ENCODE measurements around the gene LAYN.

GRCh38 chr11:111575740-111576139, 35.2 kb downstream of the LAYN start:
- TF ChIP-seq TAF1 (IDR thresholded peaks at IDR 0.05; ENCODE audit: borderline replicate concordance, low read depth, low read length) (no peak), GATA2 (CRISPR knock-in tag; IDR thresholded peaks at IDR 0.05) (no peak), SIN3A (IDR thresholded peaks at IDR 0.05; ENCODE audit: borderline replicate concordance, low read depth, low read length) (no peak), GABPA (IDR thresholded peaks at IDR 0.05; ENCODE audit: low read depth) (no peak), REST (IDR thresholded peaks at IDR 0.05; ENCODE audit: low read depth, low read length) (no peak), POLR2AphosphoS5 (IDR thresholded peaks at IDR 0.05; ENCODE audit: low read depth, low read length) (no peak)
- TF ChIP-seq, protein P1, sequence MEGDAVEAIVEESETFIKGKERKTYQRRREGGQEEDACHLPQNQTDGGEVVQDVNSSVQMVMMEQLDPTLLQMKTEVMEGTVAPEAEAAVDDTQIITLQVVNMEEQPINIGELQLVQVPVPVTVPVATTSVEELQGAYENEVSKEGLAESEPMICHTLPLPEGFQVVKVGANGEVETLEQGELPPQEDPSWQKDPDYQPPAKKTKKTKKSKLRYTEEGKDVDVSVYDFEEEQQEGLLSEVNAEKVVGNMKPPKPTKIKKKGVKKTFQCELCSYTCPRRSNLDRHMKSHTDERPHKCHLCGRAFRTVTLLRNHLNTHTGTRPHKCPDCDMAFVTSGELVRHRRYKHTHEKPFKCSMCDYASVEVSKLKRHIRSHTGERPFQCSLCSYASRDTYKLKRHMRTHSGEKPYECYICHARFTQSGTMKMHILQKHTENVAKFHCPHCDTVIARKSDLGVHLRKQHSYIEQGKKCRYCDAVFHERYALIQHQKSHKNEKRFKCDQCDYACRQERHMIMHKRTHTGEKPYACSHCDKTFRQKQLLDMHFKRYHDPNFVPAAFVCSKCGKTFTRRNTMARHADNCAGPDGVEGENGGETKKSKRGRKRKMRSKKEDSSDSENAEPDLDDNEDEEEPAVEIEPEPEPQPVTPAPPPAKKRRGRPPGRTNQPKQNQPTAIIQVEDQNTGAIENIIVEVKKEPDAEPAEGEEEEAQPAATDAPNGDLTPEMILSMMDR (IDR thresholded peaks at IDR 0.05) = no peak
